Measurements from ENCODE around the gene ARHGAP40.

- TF ChIP-seq EZH2 (IDR thresholded peaks at IDR 0.05; ENCODE audit: borderline replicate concordance, low read depth, low read length, severe bottlenecking) (no peak), CTCF (IDR thresholded peaks at IDR 0.05; ENCODE audit: borderline replicate concordance, extremely low read depth, low read length, poor library complexity, severe bottlenecking) (no peak)
Observed at GRCh38 chr20:38607351-38607750, 5.7 kb downstream of the ARHGAP40 start.
